Stimulated activated CD4-positive, alpha-beta T cell treated with anti-CD3 and anti-CD28 coated beads, TNF-alpha, amount 100 ng/mL, for 24 hours (primary cell): ENCODE measurements around the gene RHOT2.
"Not testable (repeated sequence)": the region's sequence is repeated elsewhere in the genome, so short reads cannot be mapped to it uniquely, and the experiment has no call there.

ENCODE experiments used
- DNase-seq, 3 experiments: peaks; one replicate each; pipeline ENCODE4 v3.0.0-alpha.2; 2020; ENCODE audit warnings: low read depth in 3 of 3

Gene RHOT2

GRCh38 chr16:680967-681745 lies 13.2 kb downstream of the RHOT2 start:
- no peak for DNase-seq

GRCh38 chr16:681746-682427 lies 14.0 kb downstream of the RHOT2 start:
- DNase-seq = no peak

GRCh38 chr16:682493-683395 lies 14.8 kb downstream of the RHOT2 start:
- no peak for DNase-seq

- DNase-seq = no peak
These were observed 15.6 kb downstream of the RHOT2 start for GRCh38 chr16:683396-684070.

GRCh38 chr16:684071-684794 lies 16.3 kb downstream of the RHOT2 start, which contains the start of gene JMJD8:
JMJD8 (minus strand) TSS chr16:684334; CDS start chr16:684319, 15 bp downstream.
- peak; percentile 97 to 98 (median 97) for DNase-seq

GRCh38 chr16:684961-685696 lies 17.2 kb downstream of the RHOT2 start:
- no peak for DNase-seq

- DNase-seq = no peak
These were observed 18.0 kb downstream of the RHOT2 start for GRCh38 chr16:685967-686366.

- no peak for DNase-seq
These were observed 18.7 kb downstream of the RHOT2 start for GRCh38 chr16:686459-687260.

GRCh38 chr16:687499-687898 lies 19.6 kb downstream of the RHOT2 start:
- no peak for DNase-seq

GRCh38 chr16:689175-689897 lies 21.4 kb downstream of the RHOT2 start:
- no peak for DNase-seq

GRCh38 chr16:691242-691641 lies 23.3 kb downstream of the RHOT2 start:
- DNase-seq = not testable (repeated sequence)

- no peak for DNase-seq
These were observed 24.6 kb downstream of the RHOT2 start for GRCh38 chr16:692356-693108.

GRCh38 chr16:693364-693763 lies 25.4 kb downstream of the RHOT2 start:
- no peak for DNase-seq

- no peak for DNase-seq
These were observed 25.8 kb downstream of the RHOT2 start for GRCh38 chr16:693766-694165.

GRCh38 chr16:694187-694862 lies 26.4 kb downstream of the RHOT2 start:
- no peak for DNase-seq

GRCh38 chr16:694863-695354 lies 27.0 kb downstream of the RHOT2 start:
- DNase-seq = no peak
